Body of pancreas (tissue), 4 donors: Measurements from ENCODE around the gene TENT4A. TPM values are rescaled to one million over a fixed set of nuclear protein-coding genes. Genes with fewer than 3 reads are reported as not detected.
A peak's percentile ranks its signal among the peaks of the same experiment; 100 is the strongest.

Experiments
- ATAC-seq: fragments of 150-250 bp; one replicate; pipeline ENCODE4 v1.9.1; 2016
- DNase-seq, 4 donors: peaks; one replicate each; pipeline ENCODE4 v3.0.0-alpha.2; 2019
- H3K27ac ChIP-seq, 4 donors: fragments of 200-600 bp; sonication (generic); 1 replicate in 3 of 4; 2 replicates in 1 of 4; pipeline versions ENCODE4 v1.5.1 to v1.6.1; 2016 to 2019; ENCODE audit warnings: mild to moderate bottlenecking in 1 of 4, mixed read lengths in 1 of 4, moderate library complexity in 1 of 4
- H3K27me3 ChIP-seq, 2 donors: fragments of 200-600 bp; sonication (generic); one replicate each; pipeline ENCODE4 v1.6.0; 2016; ENCODE audit warnings: mild to moderate bottlenecking in 1 of 2
- H3K36me3 ChIP-seq, 2 donors: fragments of 200-600 bp; sonication (generic); replicated peaks in 1 of 2; 2 replicates each; pipeline ENCODE4 v1.5.1; 2016; ENCODE audit warnings: low read depth in 2 of 2; ENCODE audit not compliant: insufficient read depth in 1 of 2
- H3K4me1 ChIP-seq: fragments of 200-600 bp; sonication (generic); one replicate; pipeline ENCODE4 v1.6.0; 2016
- H3K4me3 ChIP-seq, 2 donors: fragments of 200-600 bp; sonication (generic); 1 replicate in 1 of 2; 2 replicates in 1 of 2; pipeline ENCODE4 v1.5.1; 2016 to 2019
- H3K9me3 ChIP-seq, 3 donors: fragments of 200-600 bp; sonication (generic); 1 replicate in 2 of 3; 2 replicates in 1 of 3; pipeline ENCODE4 v1.5.1; 2016
- CTCF ChIP-seq, 7 experiments: fragments of 450-650 bp in 4 of 7; fragments of 200-600 bp in 3 of 7; sonication (generic) in 3 of 7; IDR thresholded peaks; one replicate each; pipeline ENCODE4 v1.5.1; 2016 to 2019; ENCODE audit warnings: antibody characterized with exemption in 7 of 7
- POLR2A ChIP-seq, 3 donors: fragments of 450-650 bp; IDR thresholded peaks; one replicate each; pipeline ENCODE4 v1.6.1; 2016; ENCODE audit warnings: antibody characterized with exemption in 3 of 3, mild to moderate bottlenecking in 2 of 3
- WGBS, 2 donors: methylation state at CpG; one replicate each; pipeline ENCODE4 v1.1.5; 2017; 5-methylcytosine and 5-hydroxymethylcytosine counted together
- intact Hi-C: fragments of 100-400 bp; cut with DNase I; formaldehyde crosslinking; loops from one replicate; pipeline ENCODE4 v1.15.1; 2023
- total RNA-seq, 2 donors: library from RNA; depleted of rRNA; stranded (reverse); fragments of >200 nt; gene quantifications; one replicate each; pipeline ENCODE4 v1.1.0, GENCODE V29; 2016

TENT4A gene
- total RNA-seq, 2 donors from 2014 or later = 11.9 to 27.7 TPM

GRCh38 chr5:6728011-6728794 is 15.0 kb downstream of the TENT4A start:
- Histone ChIP-seq H3K27me3 (no peaks in the 10 kb centered on the region), H3K4me3 (no peak overlapping the region), H3K9me3 (no peaks in the 10 kb centered on the region), H3K27ac (no peak overlapping the region), H3K36me3 (no peaks in the 10 kb centered on the region), H3K4me1 (peaks cover 49% of the 10 kb centered on the region)
- WGBS, 2 donors = 94 to 95% methylated on average over 16 to 17 of the region's 17 CpGs
- DNase-seq (no peak), ATAC-seq (no peak)
- no peak for TF ChIP-seq POLR2A (IDR thresholded peaks at IDR 0.05)
- no peak for TF ChIP-seq CTCF (IDR thresholded peaks at IDR 0.05)
- intact Hi-C loops = no loop called here

- H3K27ac ChIP-seq = no peak overlapping the region
- WGBS, 2 donors = 78 to 84% methylated on average over 1 of the region's 1 CpG
- DNase-seq (no peak), ATAC-seq (no peak)
- H3K27me3 ChIP-seq = no peaks in the 10 kb centered on the region
- no peak overlapping the region for H3K4me3 ChIP-seq
- H3K9me3 ChIP-seq = no peaks in the 10 kb centered on the region
- H3K36me3 ChIP-seq = no peaks in the 10 kb centered on the region
- peaks cover 49% of the 10 kb centered on the region for H3K4me1 ChIP-seq
- intact Hi-C loops = no loop called here
- TF ChIP-seq POLR2A (IDR thresholded peaks at IDR 0.05) = no peak
- no peak for TF ChIP-seq CTCF (IDR thresholded peaks at IDR 0.05)
Measured at GRCh38 chr5:6728795-6729183, 15.6 kb downstream of the TENT4A start.

GRCh38 chr5:6729386-6730310 is 16.4 kb downstream of the TENT4A start:
- H3K36me3 ChIP-seq = no peaks in the 10 kb centered on the region
- 63 to 89% methylated on average over 7 to 12 of the region's 12 CpGs for WGBS, 2 donors
- no peak for ATAC-seq
- peak; percentile 27 to 63 (median 54) for DNase-seq
- intact Hi-C loops = no loop called here
- H3K27me3 ChIP-seq = no peaks in the 10 kb centered on the region
- H3K4me1 ChIP-seq = peaks cover 47% of the 10 kb centered on the region
- TF ChIP-seq POLR2A (IDR thresholded peaks at IDR 0.05) (no peak), CTCF (IDR thresholded peaks at IDR 0.05) (no peak)
- H3K27ac ChIP-seq = no peak overlapping the region
- no peak overlapping the region for H3K4me3 ChIP-seq
- no peaks in the 10 kb centered on the region for H3K9me3 ChIP-seq

GRCh38 chr5:6730407-6730806 is 17.2 kb downstream of the TENT4A start:
- intact Hi-C loops = no loop called here
- Histone ChIP-seq H3K27me3 (no peaks in the 10 kb centered on the region), H3K4me1 (peaks cover 47% of the 10 kb centered on the region), H3K27ac (no peak overlapping the region), H3K36me3 (no peaks in the 10 kb centered on the region), H3K4me3 (no peak overlapping the region), H3K9me3 (no peaks in the 10 kb centered on the region)
- DNase-seq (no peak), ATAC-seq (no peak)
- TF ChIP-seq POLR2A (IDR thresholded peaks at IDR 0.05) (no peak), CTCF (IDR thresholded peaks at IDR 0.05) (no peak)
- 37 to 39% methylated on average over 8 of the region's 8 CpGs for WGBS, 2 donors
